GM21360 (cell line): ENCODE results near the gene ATP2A1.
"Not testable (repeated sequence)": the region's sequence is repeated elsewhere in the genome, so short reads cannot be mapped to it uniquely, and the experiment has no call there.

Experiments
- ATAC-seq: cut with Tn5 transposase; IDR thresholded peaks from one replicate; pipeline ENCODE4 v1.9.1; 2021; ENCODE audit warnings: mild to moderate bottlenecking, moderate library complexity; ENCODE audit not compliant: unreplicated experiment

Gene ATP2A1

DNA sequence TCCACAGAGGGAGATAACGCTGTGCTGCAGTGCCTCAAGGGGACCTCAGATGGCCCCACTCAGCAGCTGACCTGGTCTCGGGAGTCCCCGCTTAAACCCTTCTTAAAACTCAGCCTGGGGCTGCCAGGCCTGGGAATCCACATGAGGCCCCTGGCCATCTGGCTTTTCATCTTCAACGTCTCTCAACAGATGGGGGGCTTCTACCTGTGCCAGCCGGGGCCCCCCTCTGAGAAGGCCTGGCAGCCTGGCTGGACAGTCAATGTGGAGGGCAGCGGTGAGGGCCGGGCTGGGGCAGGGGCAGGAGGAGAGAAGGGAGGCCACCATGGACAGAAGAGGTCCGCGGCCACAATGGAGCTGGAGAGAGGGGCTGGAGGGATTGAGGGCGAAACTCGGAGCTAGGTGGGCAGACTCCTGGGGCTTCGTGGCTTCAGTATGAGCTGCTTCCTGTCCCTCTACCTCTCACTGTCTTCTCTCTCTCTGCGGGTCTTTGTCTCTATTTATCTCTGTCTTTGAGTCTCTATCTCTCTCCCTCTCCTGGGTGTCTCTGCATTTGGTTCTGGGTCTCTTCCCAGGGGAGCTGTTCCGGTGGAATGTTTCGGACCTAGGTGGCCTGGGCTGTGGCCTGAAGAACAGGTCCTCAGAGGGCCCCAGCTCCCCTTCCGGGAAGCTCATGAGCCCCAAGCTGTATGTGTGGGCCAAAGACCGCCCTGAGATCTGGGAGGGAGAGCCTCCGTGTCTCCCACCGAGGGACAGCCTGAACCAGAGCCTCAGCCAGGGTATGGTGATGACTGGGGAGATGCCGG, 54.3 kb downstream of the ATP2A1 start:
- no peak for ATAC-seq

- ATAC-seq = no peak
Measured at GRCh38 chr16:28933171-28933570, 54.9 kb downstream of the ATP2A1 start.

DNA sequence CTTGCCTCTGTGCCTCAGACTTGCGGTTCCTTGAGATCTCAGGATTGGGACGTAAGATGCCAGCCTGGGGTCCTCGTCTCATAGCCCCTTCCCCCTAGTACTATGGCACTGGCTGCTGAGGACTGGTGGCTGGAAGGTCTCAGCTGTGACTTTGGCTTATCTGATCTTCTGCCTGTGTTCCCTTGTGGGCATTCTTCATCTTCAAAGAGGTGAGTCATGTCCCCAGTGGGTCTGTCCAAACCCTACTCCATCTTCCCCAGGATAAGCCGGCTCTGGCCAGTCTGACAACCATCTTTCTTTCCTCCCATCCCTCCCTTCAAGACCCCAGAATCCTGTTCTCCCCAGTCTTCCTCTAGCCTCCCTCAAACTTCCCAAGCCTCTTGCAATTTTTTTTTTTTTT, 57.1 kb downstream of the ATP2A1 start:
- no peak for ATAC-seq

DNA sequence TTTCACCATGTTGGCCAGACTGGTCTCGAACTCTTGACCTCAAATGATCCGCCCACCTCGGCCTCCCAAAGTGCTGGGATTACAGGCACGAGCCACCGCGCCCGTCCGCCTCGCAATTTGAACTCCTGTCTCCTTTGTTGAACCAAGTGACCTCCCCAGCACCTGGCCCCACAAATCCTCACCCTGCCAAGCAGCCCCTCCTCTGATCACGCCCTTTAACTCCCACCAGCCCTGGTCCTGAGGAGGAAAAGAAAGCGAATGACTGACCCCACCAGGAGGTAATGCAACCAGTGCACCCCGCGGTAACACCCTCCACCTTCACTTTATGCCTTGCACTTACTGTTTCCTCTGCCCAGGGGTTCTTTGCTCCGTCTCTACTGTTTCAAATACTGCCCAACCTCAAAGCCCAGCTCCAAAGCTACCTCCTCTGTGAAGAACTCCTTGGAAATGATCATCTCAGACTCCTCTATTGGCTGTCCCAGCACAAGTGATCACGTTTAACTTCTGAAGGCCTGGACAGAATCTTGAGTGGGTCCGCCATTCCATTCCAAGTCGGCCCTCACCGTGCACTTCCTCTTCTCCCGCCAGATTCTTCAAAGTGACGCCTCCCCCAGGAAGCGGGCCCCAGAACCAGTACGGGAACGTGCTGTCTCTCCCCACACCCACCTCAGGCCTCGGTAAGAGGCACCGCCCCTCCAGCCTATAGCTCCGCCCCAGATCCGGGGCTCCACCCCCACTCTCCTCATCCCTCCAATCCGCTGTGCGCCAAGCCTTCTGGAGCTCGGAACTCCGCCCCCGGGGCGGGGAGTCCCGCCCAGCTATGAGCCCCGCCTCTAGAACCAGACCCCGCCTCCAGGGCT, 57.9 kb downstream of the ATP2A1 start:
- peak; percentile 72 for ATAC-seq

DNA sequence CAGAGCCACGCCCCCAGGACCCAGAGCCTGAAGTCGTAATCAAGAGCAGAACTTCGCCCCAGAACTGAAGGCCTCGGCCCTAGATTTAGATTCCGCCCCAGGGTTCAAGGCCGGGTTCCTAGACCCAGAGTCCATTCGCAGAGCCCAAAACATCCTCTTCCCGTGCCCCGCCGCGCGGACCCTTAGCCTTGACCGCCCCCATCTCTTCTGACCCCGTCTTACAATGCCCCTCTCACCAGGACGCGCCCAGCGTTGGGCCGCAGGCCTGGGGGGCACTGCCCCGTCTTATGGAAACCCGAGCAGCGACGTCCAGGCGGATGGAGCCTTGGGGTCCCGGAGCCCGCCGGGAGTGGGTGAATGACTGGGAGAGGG, 58.5 kb downstream of the ATP2A1 start:
- ATAC-seq = no peak

GRCh38 chr16:28937222-28937876, 59.1 kb downstream of the ATP2A1 start:
- no peak for ATAC-seq

GRCh38 chr16:28938721-28939120, 60.4 kb downstream of the ATP2A1 start:
- no peak for ATAC-seq

- ATAC-seq = not testable (repeated sequence)
Measured at GRCh38 chr16:28939825-28940224, 61.5 kb downstream of the ATP2A1 start.

GRCh38 chr16:28943281-28943680, 65.0 kb downstream of the ATP2A1 start:
- no peak for ATAC-seq

GRCh38 chr16:28946681-28947080, 68.4 kb downstream of the ATP2A1 start:
- ATAC-seq = no peak

DNA sequence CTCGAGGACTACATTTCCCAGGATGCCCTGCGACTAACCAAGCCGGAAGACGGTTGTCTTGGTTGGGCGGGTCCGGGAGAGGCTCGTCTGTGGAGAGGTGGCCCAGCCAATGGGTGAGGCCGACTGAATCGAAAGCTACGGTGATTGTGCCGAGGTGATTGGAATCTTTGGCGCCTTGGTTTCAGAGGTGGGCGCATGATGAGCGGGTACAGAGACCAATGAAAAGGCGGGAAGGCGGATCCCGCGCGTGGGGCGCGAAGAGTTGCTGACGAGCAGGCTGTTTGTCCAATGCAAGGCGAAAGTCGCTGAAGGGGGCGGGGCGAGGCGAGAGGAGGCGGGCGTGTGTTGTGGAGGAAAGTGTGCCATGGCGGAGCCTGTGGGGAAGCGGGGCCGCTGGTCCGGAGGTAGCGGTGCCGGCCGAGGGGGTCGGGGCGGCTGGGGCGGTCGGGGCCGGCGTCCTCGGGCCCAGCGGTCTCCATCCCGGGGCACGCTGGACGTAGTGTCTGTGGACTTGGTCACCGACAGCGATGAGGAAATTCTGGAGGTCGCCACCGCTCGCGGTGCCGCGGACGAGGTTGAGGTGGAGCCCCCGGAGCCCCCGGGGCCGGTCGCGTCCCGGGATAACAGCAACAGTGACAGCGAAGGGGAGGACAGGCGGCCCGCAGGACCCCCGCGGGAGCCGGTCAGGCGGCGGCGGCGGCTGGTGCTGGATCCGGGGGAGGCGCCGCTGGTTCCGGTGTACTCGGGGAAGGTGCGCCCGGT, 72.5 kb downstream of the ATP2A1 start, which contains the start of gene NFATC2IP:
NFATC2IP (plus strand) TSS at position 290 of the 762 bp plus-strand sequence; CDS start at position 365, 75 bp downstream.
- peak; percentile 88 for ATAC-seq

- ATAC-seq = no peak
Measured at GRCh38 chr16:28951410-28951943, 73.2 kb downstream of the ATP2A1 start.
